OCI-LY7 (cell line): ENCODE results near the gene NCKAP1.

Experiments used
- EZH2phosphoT487 ChIP-seq: fragments of 200-600 bp; sonication (generic); IDR thresholded peaks from 2 replicates; pipeline ENCODE4 v1.6.1; 2018; ENCODE audit warnings: low read depth, borderline replicate concordance, mild to moderate bottlenecking, mixed run types, antibody characterized with exemption, low read length, moderate library complexity, mixed read lengths
- TF ChIP-seq, protein P1 (sequence below): fragments of 200-600 bp; sonication (generic); conservative IDR thresholded peaks from 2 replicates; pipeline ENCODE4 v1.5.1; 2014; ENCODE audit warnings: mild to moderate bottlenecking, antibody characterized with exemption, low read length, moderate library complexity, mixed read lengths

- TF ChIP-seq, protein P1, sequence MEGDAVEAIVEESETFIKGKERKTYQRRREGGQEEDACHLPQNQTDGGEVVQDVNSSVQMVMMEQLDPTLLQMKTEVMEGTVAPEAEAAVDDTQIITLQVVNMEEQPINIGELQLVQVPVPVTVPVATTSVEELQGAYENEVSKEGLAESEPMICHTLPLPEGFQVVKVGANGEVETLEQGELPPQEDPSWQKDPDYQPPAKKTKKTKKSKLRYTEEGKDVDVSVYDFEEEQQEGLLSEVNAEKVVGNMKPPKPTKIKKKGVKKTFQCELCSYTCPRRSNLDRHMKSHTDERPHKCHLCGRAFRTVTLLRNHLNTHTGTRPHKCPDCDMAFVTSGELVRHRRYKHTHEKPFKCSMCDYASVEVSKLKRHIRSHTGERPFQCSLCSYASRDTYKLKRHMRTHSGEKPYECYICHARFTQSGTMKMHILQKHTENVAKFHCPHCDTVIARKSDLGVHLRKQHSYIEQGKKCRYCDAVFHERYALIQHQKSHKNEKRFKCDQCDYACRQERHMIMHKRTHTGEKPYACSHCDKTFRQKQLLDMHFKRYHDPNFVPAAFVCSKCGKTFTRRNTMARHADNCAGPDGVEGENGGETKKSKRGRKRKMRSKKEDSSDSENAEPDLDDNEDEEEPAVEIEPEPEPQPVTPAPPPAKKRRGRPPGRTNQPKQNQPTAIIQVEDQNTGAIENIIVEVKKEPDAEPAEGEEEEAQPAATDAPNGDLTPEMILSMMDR, result no peak
- no peak for TF ChIP-seq EZH2phosphoT487
These were observed 95.5 kb downstream of the NCKAP1 start for GRCh38 chr2:182942756-182943155.
